HTERT RPE-1 (cell line): ENCODE results near the gene POLR2J.

Experiments
- in situ Hi-C: fragments of 300-500 bp; cut with MboI; formaldehyde crosslinking; loops from 4 replicates; pipeline ENCODE4 v1.14.3; 2020; ENCODE audit warnings: low sequenced_read_pairs

POLR2J gene

DNA sequence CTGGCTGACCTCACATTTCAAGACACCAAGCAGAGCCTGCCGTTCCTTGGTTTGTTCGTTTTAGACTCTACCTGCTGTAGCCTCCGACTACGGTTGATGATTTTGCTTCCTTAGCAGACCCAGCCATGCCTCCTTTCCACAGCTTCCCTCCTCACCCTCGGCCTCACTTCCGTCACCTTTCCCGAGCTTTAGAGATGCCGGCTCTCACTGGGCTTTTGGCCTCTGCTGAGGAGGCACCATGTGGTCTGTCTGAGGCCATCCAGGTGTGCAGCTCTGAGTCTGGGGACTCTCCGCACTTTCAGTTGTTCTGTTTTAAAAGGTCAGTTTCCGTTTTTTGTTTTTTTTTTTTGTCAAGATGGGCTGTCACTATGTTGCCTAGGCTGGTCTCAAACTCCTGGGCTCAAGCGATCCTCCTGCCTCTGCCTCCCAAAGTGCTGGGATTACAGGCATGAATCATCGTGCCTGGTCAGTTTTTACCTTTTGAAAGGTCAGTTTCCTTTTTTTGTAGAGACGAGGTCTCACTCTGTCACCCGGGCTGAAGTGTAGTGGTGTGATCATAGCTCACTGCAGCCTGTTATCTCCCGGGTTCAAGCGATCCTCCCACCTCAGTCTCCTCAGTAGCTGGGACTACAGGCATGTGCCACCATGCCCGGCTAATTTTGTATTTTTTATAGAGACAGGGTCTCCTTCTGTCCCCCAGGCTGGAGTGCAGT lies 33.6 kb downstream of the POLR2J start:
- in situ Hi-C loops, result no loop called here

DNA sequence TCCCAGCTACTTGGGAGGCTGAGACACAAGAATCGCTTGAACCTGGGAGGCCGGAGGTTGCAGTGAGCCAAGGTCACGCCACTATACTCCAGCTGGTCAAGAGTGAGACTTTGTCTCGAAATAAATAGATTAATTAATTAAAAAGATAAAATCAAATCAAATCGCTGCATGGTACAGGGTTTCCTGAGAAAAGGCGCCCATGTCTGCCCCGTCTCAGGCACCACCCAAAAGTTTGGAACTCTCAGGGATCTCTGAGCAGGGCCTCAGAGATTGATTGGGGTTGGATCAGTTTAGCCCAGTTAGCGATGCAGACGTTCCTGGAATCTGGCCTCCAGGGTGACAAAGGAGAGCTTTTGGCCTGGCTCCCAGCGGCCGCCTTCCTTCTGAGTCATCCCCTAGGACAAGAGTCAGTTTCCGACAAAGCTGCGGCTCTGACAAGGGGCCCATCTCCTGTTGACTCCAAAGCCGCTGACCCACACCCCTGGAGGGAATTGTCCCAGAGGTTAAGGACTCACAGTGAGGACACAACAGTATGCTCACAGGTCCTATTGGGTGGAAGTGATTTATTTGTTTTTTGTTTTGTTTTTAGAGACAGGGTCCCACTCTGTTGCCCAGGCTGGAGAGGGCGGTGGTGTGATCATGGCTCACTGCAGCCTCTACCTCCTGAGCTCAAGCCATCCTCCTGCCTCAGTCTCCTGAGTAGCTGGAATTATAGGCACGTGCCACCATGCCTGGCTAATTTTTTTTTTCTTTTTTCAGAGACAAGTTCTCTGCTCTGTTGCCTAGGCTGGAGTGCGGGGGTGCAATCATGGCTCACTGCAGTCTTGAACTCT lies 38.5 kb downstream of the POLR2J start:
- in situ Hi-C loops, result no loop called here

DNA sequence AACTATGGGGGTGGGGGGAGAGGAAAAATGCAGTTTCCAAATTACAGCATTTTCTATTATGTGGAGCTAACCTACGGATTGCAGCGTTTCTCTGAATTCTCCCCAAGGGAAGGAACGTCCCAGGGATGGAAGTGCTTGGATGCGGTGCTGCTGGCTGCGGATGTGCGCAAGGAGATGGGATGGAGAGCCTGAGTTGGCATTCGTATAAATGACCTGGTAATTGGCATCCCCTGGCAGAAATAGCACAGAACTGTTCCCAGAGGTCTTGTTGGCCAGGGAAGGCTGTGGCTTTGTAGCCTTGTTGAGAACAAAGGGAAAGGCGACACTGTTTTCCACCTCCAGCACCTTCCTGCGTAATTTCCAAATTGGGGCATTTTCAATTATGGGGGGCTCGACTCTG lies 42.6 kb downstream of the POLR2J start:
- in situ Hi-C loops, result no loop called here

DNA sequence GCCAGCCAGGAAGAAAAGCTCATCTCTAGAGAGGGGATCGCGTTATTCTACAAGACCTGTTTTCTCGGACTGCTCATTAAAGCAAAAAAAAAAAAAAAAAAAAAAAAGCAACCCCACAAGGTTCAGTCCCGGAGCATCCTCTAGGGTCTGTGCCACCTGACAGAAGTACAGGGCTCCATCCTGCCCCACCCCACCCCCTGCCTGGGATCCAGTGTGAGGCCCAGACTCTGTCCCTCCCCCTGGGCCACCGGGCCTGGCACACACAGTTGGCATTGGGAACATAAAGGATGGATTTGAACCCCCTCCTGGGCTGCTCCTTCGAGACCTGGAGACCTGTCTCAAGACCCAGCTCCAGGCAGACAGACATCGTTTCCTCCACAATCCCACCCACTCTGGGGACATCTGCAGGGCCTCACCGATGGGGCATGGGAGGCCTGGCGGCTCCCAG lies 44.7 kb downstream of the POLR2J start:
- in situ Hi-C loops, result no loop called here

DNA sequence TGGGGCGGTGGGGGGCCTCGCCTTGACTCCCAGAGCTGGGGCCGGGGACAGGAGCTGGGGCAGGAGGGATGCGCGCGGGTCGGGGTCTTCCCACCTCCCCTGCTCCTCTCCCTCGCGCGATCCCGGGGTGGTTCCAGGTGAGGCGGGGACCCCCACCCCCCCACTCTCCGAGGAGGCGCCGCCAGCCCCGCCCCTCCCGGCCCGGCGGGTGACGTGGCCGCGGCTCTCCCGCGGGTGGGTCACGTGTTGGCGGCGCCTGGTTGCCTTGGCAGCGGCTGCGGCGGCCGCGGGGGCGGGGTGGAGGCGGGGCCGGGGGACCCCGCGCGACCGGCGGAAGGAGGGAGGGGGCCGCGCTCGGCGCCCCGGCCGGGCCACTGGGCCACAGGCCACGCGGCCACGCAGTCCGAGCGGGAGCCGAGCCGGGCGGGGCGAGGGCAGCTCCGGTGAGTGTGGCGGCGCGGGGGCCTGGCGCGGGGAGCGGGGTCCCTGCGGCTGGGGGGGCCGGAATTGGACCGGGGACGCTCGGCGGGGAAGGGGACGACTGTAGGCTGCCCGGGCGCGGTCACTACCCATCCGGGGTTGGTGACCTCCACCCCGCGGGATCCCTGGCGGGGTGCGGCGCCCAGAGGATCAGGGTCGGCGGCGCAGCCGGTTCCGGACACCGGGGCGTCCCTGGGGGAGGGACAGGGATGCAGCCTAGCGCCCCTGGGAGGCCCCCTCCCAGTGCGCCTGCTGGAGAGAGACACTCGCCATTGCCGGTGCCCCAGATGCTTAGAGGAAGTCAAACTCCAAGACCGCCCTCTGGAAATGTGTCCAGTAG lies 45.3 kb downstream of the POLR2J start, which contains the start of gene ORAI2:
TSS of gene ORAI2 (plus strand) at position 357 of the 820 bp plus-strand sequence. CDS start 5,382 bp downstream, outside the sequence.
- in situ Hi-C loops, result no loop called here

DNA sequence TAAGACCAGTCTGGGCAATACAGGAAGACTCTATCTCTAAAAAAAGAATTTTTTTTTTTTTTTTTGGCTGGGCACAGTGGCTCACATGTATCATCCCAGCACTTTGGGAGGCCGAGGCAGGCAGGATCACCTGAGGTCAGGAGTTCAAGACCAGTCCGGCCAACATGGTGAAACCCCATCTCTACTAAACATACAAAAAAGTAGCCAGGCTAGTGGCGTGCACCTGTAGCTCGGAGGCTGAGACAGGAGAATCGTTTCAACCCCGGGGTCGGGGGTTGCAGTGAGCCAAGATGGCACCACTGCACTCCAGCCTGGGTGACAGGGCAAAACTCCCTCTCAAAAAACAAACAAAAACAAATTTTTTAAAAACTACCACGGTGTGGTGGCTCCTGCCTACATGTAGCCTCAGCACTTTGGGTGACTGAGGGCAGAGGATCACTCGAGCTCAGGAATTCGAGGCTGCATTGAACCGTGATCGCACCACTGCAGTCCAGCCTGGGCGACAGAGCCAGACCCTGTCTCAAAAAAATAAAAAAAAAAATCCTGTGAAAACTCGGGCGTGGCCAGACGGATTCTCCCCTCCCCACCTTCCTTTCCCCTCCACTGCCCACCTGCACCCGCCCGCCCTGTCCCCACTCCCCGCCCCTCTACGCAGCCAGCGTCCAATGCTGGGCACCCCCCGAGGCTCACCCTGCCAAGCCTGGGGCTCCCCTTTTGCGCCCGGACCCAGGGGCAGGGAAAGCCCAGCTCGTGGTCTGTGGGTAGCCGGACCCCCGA lies 46.1 kb downstream of the POLR2J start:
- in situ Hi-C loops, result no loop called here

DNA sequence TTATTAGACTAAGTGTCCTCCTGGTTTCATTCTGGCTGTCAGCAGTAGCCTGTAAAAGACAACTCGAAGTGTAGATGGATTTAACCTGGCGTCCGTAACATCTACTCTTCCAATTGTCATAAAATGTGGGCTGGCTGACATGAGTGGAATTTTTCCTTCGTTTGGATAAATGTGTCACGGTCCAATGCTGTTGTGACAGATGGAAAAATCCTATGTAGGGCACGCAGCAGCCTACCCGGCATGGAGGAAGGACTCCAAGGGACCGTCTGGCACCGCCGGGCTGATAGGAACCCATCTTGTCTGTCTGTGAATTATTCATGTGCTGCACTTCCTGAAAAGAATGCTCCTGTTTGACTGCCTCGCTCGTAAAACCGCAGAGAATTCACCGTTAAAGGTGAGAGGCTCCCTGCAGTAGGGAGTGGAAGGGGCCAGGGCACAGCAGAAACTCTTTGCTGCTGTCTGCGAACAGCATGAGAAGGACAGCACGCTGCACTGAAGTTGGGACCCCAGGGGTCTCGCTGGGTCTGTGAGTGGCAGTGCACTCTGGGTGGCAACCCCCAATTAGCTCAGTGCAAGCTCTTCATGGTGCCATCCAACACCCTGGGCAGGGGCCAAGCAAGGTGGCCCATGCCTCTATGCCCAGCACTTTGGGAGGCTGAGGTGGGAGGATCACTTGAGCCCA lies 47.0 kb downstream of the POLR2J start:
- in situ Hi-C loops, result no loop called here

DNA sequence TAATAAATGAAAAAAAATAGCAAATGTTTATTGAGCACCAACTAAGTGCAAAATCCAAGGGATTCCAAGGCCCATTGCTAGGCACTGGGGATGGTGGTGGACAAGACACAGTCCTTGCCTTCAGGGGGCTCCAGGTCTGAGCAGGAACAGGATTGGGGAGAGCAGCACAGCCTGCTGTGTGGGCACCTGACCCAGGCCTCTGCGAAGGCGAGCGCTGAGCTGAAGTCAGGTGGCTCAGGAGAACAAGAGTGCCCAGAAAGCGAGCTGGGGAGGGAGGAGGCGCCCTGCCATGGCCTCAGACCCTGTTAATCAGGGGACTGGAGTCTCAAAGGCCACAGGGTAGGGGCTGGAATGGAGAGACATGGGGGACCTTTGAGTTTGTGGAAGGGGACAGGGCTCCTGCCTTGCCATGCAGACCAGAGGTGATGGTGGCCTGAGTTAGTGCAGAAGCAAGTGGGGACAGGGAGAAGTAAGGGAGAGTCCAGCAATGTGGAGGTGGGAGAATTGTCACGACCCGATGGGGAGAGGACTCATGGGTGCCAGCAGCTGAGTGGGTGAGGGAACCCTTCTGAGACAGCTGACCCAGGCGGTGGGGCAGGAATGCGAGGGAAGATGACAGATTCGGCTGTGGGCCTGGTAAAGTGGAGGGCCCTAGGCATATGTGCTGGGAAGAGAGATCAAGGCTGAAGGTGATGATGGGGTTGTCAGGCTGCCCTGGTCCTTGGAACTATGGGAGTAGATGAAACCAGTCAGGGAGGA lies 49.4 kb downstream of the POLR2J start:
- in situ Hi-C loops, result no loop called here

DNA sequence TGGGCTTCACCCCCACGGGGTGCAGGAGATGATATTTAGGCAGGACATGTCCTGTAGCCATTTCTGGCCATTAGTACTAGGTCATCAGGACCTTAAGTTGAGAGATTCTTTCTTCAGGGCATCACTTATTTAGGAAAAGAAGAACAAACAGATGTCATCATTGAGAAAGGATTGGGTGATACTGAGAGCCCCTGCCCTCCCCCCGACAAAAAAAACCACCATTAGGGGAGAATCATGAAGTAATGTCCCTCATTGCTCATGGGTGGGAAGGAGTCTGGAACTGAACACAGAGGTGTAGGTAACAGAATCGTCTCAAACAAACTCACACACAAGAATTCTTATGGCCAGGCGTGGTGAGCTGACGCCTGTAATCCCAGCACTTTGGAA lies 51.7 kb downstream of the POLR2J start:
- in situ Hi-C loops, result no loop called here

DNA sequence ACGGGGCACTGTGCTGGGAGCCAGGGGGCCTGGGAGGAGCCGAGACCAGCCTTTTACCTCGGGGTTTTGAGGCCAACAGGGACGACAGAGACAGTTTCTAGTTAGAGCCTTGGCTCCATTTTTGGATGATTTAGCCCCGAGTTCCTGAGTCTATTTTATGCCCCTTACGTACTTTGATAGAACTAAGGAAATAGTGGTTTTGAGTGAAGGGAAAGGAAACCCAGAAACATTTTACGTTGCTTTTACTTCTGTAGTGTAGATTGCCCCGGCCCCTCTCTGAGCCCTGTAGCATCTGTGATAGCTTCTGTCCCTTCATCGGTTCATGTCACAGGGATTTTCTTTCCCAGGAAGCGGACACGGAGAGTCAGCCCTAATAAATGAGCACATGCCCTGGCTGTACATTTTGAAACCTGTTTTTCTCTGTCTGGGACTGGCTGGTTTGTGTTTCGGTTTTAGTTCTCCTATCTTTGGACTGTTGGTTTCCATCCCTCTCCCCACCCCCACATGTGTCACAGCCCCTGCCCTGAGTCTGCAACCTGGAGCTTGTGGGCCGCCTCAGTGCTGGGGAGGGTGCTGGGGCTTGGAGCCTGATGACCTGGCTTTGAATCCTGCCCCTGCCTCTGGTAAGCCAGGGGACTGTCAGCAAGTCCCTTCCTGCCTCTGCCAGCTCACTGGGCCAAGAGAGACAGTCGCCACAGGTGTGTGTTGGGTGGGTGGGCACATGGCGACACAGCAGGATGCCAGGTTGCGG lies 52.3 kb downstream of the POLR2J start:
- in situ Hi-C loops, result no loop called here

DNA sequence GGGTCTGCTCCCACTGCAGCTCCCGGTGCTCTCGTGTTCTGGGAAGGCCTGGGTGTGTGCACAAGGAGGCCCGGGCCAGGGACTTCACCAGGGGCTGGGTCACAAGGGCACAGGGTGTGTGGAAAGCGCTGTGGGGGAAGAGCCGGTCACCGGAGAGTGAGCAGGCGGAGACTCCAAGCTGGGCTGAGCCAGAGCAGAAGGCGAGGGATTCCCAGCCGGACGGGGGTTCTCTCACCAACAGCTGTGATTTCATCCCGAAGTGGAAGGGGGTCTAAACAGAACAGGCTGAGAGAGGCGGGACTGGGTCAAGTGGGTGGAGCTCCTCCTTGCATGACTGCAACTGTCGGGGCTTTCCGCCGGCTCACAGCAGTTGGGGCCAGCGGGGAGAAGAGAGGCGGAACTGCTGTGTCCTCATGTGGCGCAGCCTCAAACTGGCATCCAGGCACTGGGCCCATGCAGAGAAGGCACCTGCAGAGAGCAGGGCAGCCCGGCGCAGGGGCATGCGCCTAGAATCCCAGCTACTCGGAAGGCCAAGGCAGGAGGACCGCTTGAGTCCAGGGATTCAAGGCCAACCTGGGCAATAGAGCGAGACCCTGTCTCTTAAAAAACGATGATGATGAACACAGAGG lies 53.0 kb downstream of the POLR2J start:
- in situ Hi-C loops, result no loop called here

DNA sequence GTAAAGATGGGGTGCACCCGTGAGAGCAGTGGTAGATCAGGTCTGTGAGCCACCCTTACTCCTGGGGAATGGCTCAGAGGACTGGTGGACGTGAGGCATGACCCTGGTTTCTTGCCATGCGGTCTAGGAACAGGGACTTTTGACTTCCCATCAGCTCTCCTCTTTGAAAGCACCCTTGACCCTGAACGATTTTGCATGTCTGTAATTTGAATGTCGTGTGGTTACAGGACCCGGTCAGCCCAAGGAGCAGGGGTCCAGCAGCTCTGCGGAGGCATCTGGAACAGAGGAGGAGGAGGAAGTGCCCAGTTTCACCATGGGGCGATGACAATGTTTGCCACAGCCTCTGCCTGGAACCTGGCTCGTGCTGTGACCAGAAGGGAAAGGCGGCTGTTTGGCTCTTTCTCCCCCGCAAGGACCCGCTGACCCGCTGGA lies 53.9 kb downstream of the POLR2J start:
- in situ Hi-C loops, result no loop called here

DNA sequence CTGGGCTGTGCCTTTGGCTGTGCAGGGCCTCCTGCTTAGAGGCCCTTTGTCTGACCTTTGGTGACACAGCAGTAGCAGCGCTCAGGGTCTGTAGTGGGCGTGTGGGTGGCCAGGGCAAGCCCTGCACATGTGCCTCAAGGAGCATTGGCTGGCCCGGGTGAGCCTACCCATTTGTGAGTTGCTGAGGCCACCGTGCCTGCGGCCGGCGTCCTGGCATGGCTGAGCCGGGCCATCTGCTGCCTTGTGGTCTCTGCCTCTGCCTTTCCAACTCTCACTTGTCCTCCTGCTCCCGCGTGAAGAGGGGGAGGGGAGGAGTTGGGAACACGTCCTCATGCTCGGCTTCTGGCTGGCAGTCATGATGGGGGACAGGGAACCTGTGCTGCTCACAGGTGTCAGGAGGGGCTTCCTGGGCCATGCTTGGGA lies 54.6 kb downstream of the POLR2J start:
- in situ Hi-C loops, result no loop called here
